ENCODE measurements around the gene NFIC. TPM values are rescaled to one million over a fixed set of nuclear protein-coding genes. Genes with fewer than 3 reads are reported as not detected.
A peak's percentile ranks its signal among the peaks of the same experiment; 100 is the strongest.

Gene NFIC
- total RNA-seq, 8 experiments from 2014 or later: 0.82 to 77.5 (median 6.3) TPM

GRCh38 chr19:3453840-3454239 is 87.5 kb downstream of the NFIC start:
- no peak overlapping the region for H3K27ac ChIP-seq
- H3K4me1 ChIP-seq (replicated peaks in 1 of 2): peaks cover 16 to 28% of the 10 kb centered on the region in 2 donors
- H3K4me3 ChIP-seq: no peak overlapping the region
- WGBS, 10 experiments: 60 to 100% (median 93%) methylated on average over 1 to 3 of the region's 25 CpGs; no CpG with 5 or more reads in 7 of the 10 experiments
- ATAC-seq (replicated peaks in 6 of 8): no peak
- in situ Hi-C loops (cut with MboI; ENCODE audit: low pct_unique_long_range_greater_than_20kb in 2 of 9, low sequenced_read_pairs in 9 of 9, unreplicated experiment in 9 of 9): loop anchor here in 2 of 9 experiments (25.0 kb wide), 1 partner anchor 117 kb away; no protein-coding TSS in a partner anchor

- in situ Hi-C loops (cut with MboI; ENCODE audit: low pct_unique_long_range_greater_than_20kb in 2 of 9, low sequenced_read_pairs in 9 of 9, unreplicated experiment in 9 of 9): loop anchor here in 2 of 9 experiments (25.0 kb wide), 1 partner anchor 118 kb away; no protein-coding TSS in a partner anchor
- 60 to 95% (median 80%) methylated on average over 1 to 8 of the region's 15 CpGs; no CpG with 5 or more reads in 5 of the 10 experiments for whole genome bisulfite sequencing, 10 experiments
- Histone ChIP-seq H3K4me3 (no peak overlapping the region), H3K27ac (no peak overlapping the region), H3K4me1 (replicated peaks in 1 of 2) (peaks cover 26 to 35% of the 10 kb centered on the region in 2 donors)
- ATAC-seq (replicated peaks in 6 of 8): no peak
These were observed 88.4 kb downstream of the NFIC start for GRCh38 chr19:3454656-3455392.

- H3K27ac ChIP-seq: no peak overlapping the region
- WGBS, 10 experiments: 0 to 80% (median 41%) methylated on average over 1 to 4 of the region's 7 CpGs; no CpG with 5 or more reads in 6 of the 10 experiments
- no peak for ATAC-seq (replicated peaks in 6 of 8)
- H3K4me3 ChIP-seq: no peak overlapping the region
- in situ Hi-C loops (cut with MboI; ENCODE audit: low pct_unique_long_range_greater_than_20kb in 2 of 9, low sequenced_read_pairs in 9 of 9, unreplicated experiment in 9 of 9): loop anchor here in 2 of 9 experiments (25.0 kb wide), 1 partner anchor 118 kb away; no protein-coding TSS in a partner anchor
- peaks cover 26 to 35% of the 10 kb centered on the region in 2 donors for H3K4me1 ChIP-seq (replicated peaks in 1 of 2)
These were observed 89.1 kb downstream of the NFIC start for GRCh38 chr19:3455393-3455955.

DNA sequence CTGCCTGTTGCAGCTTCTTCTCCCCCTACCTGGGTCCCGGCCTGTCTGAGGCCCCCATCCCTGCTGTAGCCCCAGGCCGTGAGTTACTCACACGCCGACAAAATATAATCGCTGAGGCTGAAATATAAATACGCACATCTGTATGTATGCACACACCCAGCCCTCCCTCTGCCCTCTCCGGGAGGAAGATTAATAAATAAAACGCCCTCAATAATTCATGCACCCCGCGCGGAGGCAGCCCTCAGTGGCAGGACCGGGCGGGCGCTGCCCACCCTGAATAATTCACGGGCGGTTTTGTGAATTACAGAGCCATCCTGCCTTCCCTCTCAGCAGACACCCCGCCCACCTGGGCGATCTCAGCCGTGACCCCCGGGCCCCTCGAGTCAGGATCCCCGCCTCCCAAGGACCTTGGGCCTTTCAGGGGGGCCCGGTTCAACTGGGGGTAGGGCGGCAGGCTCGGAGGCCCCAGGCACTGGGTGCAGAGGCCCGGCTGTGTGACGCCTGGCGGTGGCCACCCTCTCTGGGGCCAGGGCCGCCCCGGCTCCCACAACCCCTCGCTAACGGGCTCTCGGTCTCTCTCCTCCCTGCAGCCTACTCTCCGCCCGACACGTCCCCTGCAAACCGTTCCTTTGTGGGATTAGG is 89.7 kb downstream of the NFIC start:
- 2 to 73% (median 47%) methylated on average over 1 to 6 of the region's 37 CpGs; no CpG with 5 or more reads in 6 of the 10 experiments for WGBS, 10 experiments
- ATAC-seq (replicated peaks in 6 of 8): peak in 6 of 8 experiments; percentile 11 to 85 (median 32)
- in situ Hi-C loops (cut with MboI; ENCODE audit: low pct_unique_long_range_greater_than_20kb in 2 of 9, low sequenced_read_pairs in 9 of 9, unreplicated experiment in 9 of 9): loop anchor here in 2 of 9 experiments (25.0 kb wide), 1 partner anchor 119 kb away; no protein-coding TSS in a partner anchor
- Histone ChIP-seq H3K4me3 (no peak overlapping the region), H3K27ac (no peak overlapping the region), H3K4me1 (replicated peaks in 1 of 2) (peaks cover 26 to 35% of the 10 kb centered on the region in 2 donors)

DNA sequence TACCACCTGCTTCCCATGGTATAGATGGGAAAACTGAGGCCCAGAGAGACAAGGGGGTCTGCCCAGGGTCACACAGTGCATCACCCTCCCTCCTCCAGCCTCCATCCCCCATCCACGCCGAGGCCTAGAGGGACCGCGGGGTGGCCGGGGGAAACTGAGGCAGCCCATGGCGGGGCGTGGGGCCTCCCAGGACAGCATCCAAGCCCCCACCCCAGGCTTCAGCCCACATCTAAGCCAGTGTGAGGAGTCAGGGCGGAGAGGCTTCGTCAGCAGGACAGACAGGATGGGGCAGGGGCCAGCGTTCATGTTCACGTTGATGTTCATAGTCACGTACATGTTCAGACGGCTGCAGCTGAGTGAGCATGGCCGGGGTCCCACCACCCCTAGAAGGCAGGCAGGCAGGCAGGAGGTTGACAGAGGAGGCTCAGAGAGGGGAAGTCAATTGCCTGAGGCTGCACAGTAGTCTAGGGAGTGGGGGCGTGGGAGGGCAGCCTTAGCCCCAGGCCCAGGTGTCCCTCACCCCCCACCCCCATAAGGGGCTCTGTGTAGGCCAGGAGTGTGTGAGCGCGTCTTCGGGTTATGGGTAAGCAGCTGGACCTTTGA is 90.6 kb downstream of the NFIC start:
- Histone ChIP-seq H3K4me3 (no peak overlapping the region), H3K27ac (no peak overlapping the region), H3K4me1 (replicated peaks in 1 of 2) (peaks cover 26 to 35% of the 10 kb centered on the region in 2 donors)
- in situ Hi-C loops (cut with MboI; ENCODE audit: low pct_unique_long_range_greater_than_20kb in 2 of 9, low sequenced_read_pairs in 9 of 9, unreplicated experiment in 9 of 9): loop anchor here in 2 of 9 experiments (25.0 kb wide), 1 partner anchor 120 kb away; no protein-coding TSS in a partner anchor
- ATAC-seq (replicated peaks in 6 of 8): no peak
- 60% methylated on average over 1 of the region's 18 CpGs; no CpG with 5 or more reads in 9 of the 10 experiments for WGBS, 10 experiments

- Histone ChIP-seq H3K4me3 (no peak overlapping the region), H3K4me1 (replicated peaks in 1 of 2) (peaks cover 26 to 35% of the 10 kb centered on the region in 2 donors), H3K27ac (no peak overlapping the region)
- ATAC-seq (replicated peaks in 6 of 8): peak in 5 of 8 experiments; percentile 2 to 9 (median 5)
- in situ Hi-C loops (cut with MboI; ENCODE audit: low pct_unique_long_range_greater_than_20kb in 2 of 9, low sequenced_read_pairs in 9 of 9, unreplicated experiment in 9 of 9): loop anchor here in 2 of 9 experiments (25.0 kb wide), 1 partner anchor 120 kb away; no protein-coding TSS in a partner anchor
- WGBS, 10 experiments: 0 to 33% methylated on average over 1 to 6 of the region's 22 CpGs; no CpG with 5 or more reads in 8 of the 10 experiments
These were observed 91.3 kb downstream of the NFIC start for GRCh38 chr19:3457528-3458228.

- WGBS, 10 experiments: 58 to 80% methylated on average over 1 to 2 of the region's 19 CpGs; no CpG with 5 or more reads in 8 of the 10 experiments
- in situ Hi-C loops (cut with MboI; ENCODE audit: low pct_unique_long_range_greater_than_20kb in 2 of 9, low sequenced_read_pairs in 9 of 9, unreplicated experiment in 9 of 9): loop anchor here in 2 of 9 experiments (25.0 kb wide), 1 partner anchor 121 kb away; no protein-coding TSS in a partner anchor
- Histone ChIP-seq H3K4me3 (no peak overlapping the region), H3K4me1 (replicated peaks in 1 of 2) (peaks cover 33 to 35% of the 10 kb centered on the region in 2 donors), H3K27ac (no peak overlapping the region)
- ATAC-seq (replicated peaks in 6 of 8): peak in 2 of 8 experiments; percentile 0 to 1
These were observed 92.1 kb downstream of the NFIC start for GRCh38 chr19:3458229-3459088.

GRCh38 chr19:3459089-3459881 is 92.9 kb downstream of the NFIC start:
- Histone ChIP-seq H3K27ac (no peak overlapping the region), H3K4me3 (no peak overlapping the region), H3K4me1 (replicated peaks in 1 of 2) (peaks cover 35 to 41% of the 10 kb centered on the region in 2 donors)
- ATAC-seq (replicated peaks in 6 of 8): peak; percentile 42 to 77 (median 69)
- in situ Hi-C loops (cut with MboI; ENCODE audit: low pct_unique_long_range_greater_than_20kb in 2 of 9, low sequenced_read_pairs in 9 of 9, unreplicated experiment in 9 of 9): loop anchor here in 2 of 9 experiments (25.0 kb wide), 1 partner anchor 122 kb away; no protein-coding TSS in a partner anchor
- WGBS, 10 experiments: 7 to 20% methylated on average over 1 to 2 of the region's 26 CpGs; no CpG with 5 or more reads in 8 of the 10 experiments

GRCh38 chr19:3459965-3460582 is 93.7 kb downstream of the NFIC start:
- no peak overlapping the region for H3K4me3 ChIP-seq
- peak in 1 of 8 experiments; percentile 0 for ATAC-seq (replicated peaks in 6 of 8)
- 33 to 100% (median 68%) methylated on average over 1 to 5 of the region's 15 CpGs; no CpG with 5 or more reads in 2 of the 10 experiments for WGBS, 10 experiments
- H3K27ac ChIP-seq: no peak overlapping the region
- in situ Hi-C loops (cut with MboI; ENCODE audit: low pct_unique_long_range_greater_than_20kb in 2 of 9, low sequenced_read_pairs in 9 of 9, unreplicated experiment in 9 of 9): loop anchor here in 2 of 9 experiments (25.0 kb wide), 1 partner anchor 123 kb away; no protein-coding TSS in a partner anchor
- peaks cover 35 to 41% of the 10 kb centered on the region in 2 donors for H3K4me1 ChIP-seq (replicated peaks in 1 of 2)

- WGBS, 10 experiments: 7 to 80% (median 17%) methylated on average over 1 to 21 of the region's 58 CpGs; no CpG with 5 or more reads in 5 of the 10 experiments
- in situ Hi-C loops (cut with MboI; ENCODE audit: low pct_unique_long_range_greater_than_20kb in 2 of 9, low sequenced_read_pairs in 9 of 9, unreplicated experiment in 9 of 9): loop anchor here in 2 of 9 experiments (25.0 kb wide), 1 partner anchor 126 kb away; no protein-coding TSS in a partner anchor
- H3K27ac ChIP-seq: no peak overlapping the region
- peak in 1 of 8 experiments; percentile 11 for ATAC-seq (replicated peaks in 6 of 8)
- peaks cover 13 to 31% of the 10 kb centered on the region in 2 donors for H3K4me1 ChIP-seq (replicated peaks in 1 of 2)
- H3K4me3 ChIP-seq: no peak overlapping the region
These were observed 96.8 kb downstream of the NFIC start for GRCh38 chr19:3462991-3463713.

Measured in motor neuron (in vitro differentiated cells).